Myocyte (in vitro differentiated cells): Measurements from ENCODE around the gene MIER3. TPM values are rescaled to one million over a fixed set of nuclear protein-coding genes. Genes with fewer than 3 reads are reported as not detected.

Experiments used
- DNase-seq: peaks from one replicate; pipeline ENCODE4 v3.0.0-alpha.2; 2012; ENCODE audit warnings: low read depth
- total RNA-seq: library from RNA; depleted of rRNA; stranded (reverse); fragments of >200 nt; gene quantifications from 2 replicates; pipeline ENCODE4 v1.2.3, GENCODE V29; 2014

MIER3 gene
- total RNA-seq, 1 donor from 2014 or later: 20.5 TPM

DNA sequence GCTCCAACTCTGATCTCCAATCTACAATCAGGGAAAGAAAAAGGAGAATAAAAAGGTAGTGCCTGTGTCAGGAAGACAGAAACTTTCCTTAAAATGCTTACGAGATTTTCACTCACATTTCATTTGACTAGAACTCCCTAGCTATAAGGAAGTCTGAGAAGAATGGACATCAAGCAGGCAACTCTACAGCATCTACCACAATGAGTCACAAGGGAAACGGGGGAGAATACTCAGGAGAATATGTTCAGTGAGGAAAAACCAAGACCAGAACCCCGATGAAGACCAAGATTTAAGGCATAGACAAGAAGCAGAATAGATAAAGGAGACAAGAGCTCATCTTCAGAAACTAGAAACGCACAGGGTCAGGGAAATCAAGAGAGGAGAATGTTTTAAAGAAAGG, 51.5 kb downstream of the MIER3 start:
- DNase-seq: peak; percentile 3

DNA sequence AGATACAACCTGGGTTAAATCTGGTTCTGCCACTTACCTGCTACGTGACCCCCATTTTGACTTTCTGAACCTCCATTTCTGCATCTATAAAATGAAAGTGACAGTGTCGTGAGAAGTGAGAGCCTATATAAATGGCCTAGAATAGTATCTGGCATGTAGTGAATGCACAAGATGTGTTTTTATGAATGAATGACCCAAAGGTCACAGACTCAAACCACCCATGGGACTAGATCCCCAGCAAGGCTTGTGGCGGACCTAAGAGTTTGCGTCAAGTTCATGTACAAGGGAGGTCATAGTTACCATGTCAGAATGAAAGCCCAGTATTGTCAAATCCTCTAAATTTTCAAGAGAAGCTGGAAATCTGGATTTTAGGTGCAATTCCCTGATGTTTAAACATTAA, 53.7 kb downstream of the MIER3 start:
- no peak for DNase-seq

DNA sequence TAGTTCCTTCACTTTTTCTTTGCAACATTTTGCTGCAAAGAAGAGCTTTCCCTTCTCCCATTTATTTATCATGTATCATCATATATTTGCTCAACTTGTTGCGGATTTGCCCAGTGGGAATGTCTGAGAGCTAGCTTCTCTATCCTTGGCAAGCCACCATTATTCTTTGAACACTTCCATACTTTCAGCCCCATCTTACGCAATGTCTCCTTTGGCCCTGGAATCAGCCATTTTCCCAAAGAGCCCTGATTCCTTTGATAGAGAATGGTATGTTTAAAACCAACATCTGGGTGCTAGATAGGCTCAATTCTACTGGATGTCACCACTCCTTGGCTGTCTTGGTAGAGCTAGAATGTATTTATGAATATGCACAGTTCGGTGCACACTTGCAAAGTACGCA, 55.2 kb downstream of the MIER3 start:
- DNase-seq: no peak

DNA sequence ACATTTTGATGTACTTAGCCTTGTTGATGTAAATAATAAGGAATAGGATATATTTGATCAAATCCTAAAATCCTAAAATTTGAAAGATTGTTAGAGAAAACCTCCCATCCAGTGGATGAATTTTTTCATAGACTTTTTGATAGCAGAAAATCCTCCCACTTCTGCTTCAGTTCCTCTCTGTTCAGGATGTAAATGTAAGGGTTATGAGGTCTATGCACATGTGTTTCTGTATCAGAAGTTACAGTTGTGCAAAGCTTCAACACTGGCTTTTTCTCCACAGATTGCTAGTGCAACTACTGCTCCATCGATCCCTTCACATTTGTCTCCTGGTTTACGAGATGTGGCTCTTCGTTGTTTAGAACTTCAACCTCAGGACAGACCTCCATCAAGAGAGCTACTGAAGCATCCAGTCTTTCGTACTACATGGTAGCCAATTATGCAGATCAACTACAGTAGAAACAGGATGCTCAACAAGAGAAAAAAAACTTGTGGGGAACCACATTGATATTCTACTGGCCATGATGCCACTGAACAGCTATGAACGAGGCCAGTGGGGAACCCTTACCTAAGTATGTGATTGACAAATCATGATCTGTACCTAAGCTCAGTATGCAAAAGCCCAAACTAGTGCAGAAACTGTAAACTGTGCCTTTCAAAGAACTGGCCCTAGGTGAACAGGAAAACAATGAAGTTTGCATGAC, 58.5 kb downstream of the MIER3 start:
- no peak for DNase-seq

DNA sequence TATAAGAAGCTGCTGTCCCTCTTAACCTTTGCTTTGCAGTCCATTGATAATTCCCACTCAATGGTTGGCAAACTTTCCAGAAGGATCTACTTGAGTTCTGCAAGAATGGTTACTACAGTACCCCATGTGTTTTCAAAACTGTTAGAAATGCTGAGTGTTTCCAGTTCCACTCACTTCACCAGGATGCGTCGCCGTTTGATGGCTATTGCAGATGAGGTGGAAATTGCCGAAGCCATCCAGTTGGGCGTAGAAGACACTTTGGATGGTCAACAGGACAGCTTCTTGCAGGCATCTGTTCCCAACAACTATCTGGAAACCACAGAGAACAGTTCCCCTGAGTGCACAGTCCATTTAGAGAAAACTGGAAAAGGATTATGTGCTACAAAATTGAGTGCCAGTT, 70.4 kb downstream of the MIER3 start:
- no peak for DNase-seq

DNA sequence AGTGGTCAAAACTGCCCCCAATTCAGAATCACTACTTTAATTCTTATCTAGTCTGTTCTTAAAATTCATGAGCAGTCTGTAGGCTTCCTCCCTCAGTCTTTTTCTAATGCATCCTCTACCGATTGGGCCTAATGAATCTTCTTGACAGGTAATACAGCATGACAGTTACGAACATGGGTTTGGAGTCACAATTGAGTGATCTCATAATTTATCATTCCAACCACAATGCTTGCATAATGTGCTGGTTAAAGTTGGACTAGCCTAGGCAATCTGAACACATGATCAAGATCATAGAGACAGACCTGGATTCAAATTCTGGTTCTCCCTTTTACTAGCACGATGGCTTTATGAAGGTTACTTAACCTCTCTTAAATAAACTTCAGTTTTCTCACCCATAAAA, 75.6 kb downstream of the MIER3 start:
- DNase-seq: no peak

DNA sequence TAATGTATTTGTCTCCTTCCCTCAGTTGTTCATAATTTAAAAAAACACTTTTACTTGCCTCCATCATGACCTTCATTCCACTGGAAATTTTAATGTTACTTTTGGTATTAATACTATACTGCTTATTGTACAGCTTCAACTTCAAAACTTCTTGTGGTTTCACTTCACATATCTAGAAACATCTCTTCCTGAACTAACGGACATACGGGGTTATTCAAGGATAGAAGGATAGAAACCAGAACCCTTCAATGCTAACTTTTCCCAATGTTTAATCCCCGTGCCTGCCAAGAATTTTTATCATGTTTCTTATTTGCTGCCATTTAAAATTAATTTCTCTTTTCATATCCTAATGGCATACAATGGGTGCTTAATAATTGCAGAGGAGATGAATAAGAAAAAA, 78.9 kb downstream of the MIER3 start:
- DNase-seq: no peak

DNA sequence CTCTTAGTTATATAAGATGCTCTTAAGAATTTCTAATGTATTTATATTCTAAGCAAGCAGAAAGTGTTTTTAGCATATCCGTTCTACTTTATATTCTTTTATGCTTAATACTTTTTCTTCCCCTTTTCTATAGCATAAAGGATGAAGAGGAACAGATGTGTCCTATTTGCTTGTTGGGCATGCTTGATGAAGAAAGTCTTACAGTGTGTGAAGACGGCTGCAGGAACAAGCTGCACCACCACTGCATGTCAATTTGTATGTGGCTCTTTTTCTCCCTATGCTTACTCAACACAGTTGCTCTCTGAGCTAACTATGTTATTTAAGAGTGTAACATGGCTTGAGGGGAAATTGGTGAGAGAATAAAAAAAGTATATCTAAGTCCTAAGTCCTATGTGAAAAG, 80.1 kb downstream of the MIER3 start:
- no peak for DNase-seq

Other genes with a start within 250 kb of the MIER3 start
- gene MAP3K1, start 136.6 kb downstream of the MIER3 start, total RNA-seq: 2.2 and 4.0 TPM in 2 replicates
- gene SETD9, start 42.5 kb downstream of the MIER3 start, total RNA-seq: 13.3 and 26.5 TPM in 2 replicates
- 66.9 and 83.7 TPM in 2 replicates for gene GPBP1, start 221.9 kb upstream of the MIER3 start, total RNA-seq